ENCODE data around the gene GSN. TPM values are rescaled to one million over a fixed set of nuclear protein-coding genes. Genes with fewer than 3 reads are reported as not detected.

GSN gene
- total RNA-seq, 1 experiment from 2014 or later: 21.9 TPM

DNA sequence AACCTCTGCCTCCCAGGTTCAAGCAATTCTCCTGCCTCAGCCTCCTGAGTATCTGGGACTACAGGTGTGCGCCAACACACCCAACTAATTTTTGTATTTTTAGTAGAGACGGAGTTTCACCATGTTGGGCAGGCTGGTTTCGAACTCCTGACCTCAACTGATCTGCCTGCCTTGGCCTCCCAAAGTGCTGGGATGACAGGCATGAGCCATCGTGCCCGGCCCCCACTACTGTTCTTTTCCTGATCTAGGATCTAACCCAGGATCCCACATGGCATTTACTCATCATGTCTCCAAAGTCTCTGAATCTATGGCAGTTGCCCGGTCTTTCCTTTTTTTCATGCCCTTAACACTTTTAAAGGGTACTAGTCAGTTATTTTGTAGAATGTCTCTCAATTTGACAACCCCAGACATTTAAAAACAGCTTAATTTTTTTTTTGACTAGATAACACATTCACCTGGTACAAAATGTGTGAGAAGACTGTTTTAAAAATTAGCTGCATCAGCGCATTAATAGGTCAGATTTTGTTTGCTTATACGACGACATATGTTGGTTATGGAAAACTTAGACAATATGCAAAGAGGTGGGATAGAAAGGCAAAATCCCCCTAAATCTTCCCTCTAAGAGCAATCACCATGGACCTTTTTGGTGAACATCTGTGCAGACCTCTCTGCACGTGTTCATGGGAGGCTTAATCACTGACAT, 55.6 kb downstream of the GSN start:
- DNase-seq (ENCODE audit: unreplicated experiment): no peak
- Mint-ChIP-seq H3K9me3 (ENCODE audit: unreplicated experiment) (no peaks in the 10 kb centered on the region), H3K4me3 (ENCODE audit: unreplicated experiment) (no peak overlapping the region), H3K4me1 (ENCODE audit: insufficient read depth, unreplicated experiment) (peaks cover 36% of the 10 kb centered on the region), H3K27ac (ENCODE audit: low read depth, unreplicated experiment) (peak overlapping the region; percentile 100), H3K36me3 (ENCODE audit: insufficient read depth, unreplicated experiment) (peaks cover 41% of the 10 kb centered on the region), H3K27me3 (ENCODE audit: insufficient read depth, unreplicated experiment) (no peaks in the 10 kb centered on the region)
- POLR2A ChIA-PET: interaction anchor here (0.6 to 6.8 kb wide), 8 partner anchors 9 to 124 kb away, joined by 3 to 96 read pairs (median 5); no protein-coding TSS in a partner anchor
- CTCF ChIA-PET: interaction anchor here (0.6 to 6.4 kb wide), 7 partner anchors 8 to 110 kb away, joined by 3 to 95 read pairs (median 3); no protein-coding TSS in a partner anchor
- no TSS peak for BruUV-seq (replicated peaks)
- intact Hi-C loops (cut with micrococcal nuclease): no loop called here
- TF ChIP-seq, protein P1, sequence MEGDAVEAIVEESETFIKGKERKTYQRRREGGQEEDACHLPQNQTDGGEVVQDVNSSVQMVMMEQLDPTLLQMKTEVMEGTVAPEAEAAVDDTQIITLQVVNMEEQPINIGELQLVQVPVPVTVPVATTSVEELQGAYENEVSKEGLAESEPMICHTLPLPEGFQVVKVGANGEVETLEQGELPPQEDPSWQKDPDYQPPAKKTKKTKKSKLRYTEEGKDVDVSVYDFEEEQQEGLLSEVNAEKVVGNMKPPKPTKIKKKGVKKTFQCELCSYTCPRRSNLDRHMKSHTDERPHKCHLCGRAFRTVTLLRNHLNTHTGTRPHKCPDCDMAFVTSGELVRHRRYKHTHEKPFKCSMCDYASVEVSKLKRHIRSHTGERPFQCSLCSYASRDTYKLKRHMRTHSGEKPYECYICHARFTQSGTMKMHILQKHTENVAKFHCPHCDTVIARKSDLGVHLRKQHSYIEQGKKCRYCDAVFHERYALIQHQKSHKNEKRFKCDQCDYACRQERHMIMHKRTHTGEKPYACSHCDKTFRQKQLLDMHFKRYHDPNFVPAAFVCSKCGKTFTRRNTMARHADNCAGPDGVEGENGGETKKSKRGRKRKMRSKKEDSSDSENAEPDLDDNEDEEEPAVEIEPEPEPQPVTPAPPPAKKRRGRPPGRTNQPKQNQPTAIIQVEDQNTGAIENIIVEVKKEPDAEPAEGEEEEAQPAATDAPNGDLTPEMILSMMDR (IDR thresholded peaks at IDR 0.05; ENCODE audit: unreplicated experiment): no peak

DNA sequence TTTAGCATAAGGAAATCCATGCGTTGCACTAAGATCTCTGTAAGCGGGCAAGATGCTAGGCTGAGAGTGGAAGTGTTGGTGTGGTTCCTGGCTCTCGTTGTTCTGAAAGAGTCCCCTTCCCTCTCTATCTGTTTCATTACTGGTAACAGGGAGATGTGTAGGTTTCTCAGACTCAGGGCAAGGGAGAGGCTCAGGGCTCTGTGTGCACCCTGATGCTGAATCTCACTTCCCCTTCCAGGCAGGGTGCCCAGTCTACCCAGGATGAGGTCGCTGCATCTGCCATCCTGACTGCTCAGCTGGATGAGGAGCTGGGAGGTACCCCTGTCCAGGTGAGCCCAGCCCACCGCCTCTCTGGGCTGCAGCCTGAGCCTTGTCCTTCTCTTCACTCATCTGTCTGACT, 56.4 kb downstream of the GSN start:
- Mint-ChIP-seq H3K4me1 (ENCODE audit: insufficient read depth, unreplicated experiment) (peaks cover 30% of the 10 kb centered on the region), H3K27ac (ENCODE audit: low read depth, unreplicated experiment) (no peak overlapping the region), H3K36me3 (ENCODE audit: insufficient read depth, unreplicated experiment) (peaks cover 40% of the 10 kb centered on the region), H3K27me3 (ENCODE audit: insufficient read depth, unreplicated experiment) (no peaks in the 10 kb centered on the region), H3K9me3 (ENCODE audit: unreplicated experiment) (no peaks in the 10 kb centered on the region), H3K4me3 (ENCODE audit: unreplicated experiment) (no peak overlapping the region)
- no TSS peak for BruUV-seq (replicated peaks)
- ChIA-PET POLR2A (interaction anchor here (0.6 kb wide), 1 partner anchor 39 kb away, joined by 3 read pairs; no protein-coding TSS in a partner anchor), CTCF (interaction anchor here (0.6 to 1.0 kb wide), 4 partner anchors 8 to 77 kb away, joined by 3 to 4 read pairs (median 3); no protein-coding TSS in a partner anchor)
- TF ChIP-seq, protein P1 (IDR thresholded peaks at IDR 0.05; ENCODE audit: unreplicated experiment): no peak
- intact Hi-C loops (cut with micrococcal nuclease): no loop called here
- no peak for DNase-seq (ENCODE audit: unreplicated experiment)

DNA sequence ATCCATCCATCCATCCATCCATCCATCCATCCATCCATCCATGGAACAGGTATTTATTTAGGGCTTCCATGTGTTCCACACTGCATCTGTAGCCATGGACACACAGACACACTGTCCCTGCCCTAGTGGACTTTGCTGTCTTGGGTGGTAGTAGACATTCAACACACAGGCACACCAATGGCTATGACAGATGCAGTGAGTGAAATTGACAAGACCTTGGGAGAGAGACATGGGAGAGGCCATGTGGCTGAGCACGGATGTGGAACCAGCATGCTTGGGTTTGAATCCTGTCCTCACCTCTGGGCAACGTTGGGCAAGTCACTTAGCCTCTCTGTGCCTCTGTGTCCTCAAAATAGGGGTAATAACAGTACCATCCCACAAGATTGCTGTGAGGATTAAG, 56.8 kb downstream of the GSN start:
- CTCF ChIA-PET: no interaction called here
- TF ChIP-seq, protein P1 (IDR thresholded peaks at IDR 0.05; ENCODE audit: unreplicated experiment): no peak
- DNase-seq (ENCODE audit: unreplicated experiment): no peak
- no TSS peak for BruUV-seq (replicated peaks)
- Mint-ChIP-seq H3K27me3 (ENCODE audit: insufficient read depth, unreplicated experiment) (no peaks in the 10 kb centered on the region), H3K36me3 (ENCODE audit: insufficient read depth, unreplicated experiment) (peaks cover 45% of the 10 kb centered on the region), H3K4me1 (ENCODE audit: insufficient read depth, unreplicated experiment) (peaks cover 25% of the 10 kb centered on the region), H3K27ac (ENCODE audit: low read depth, unreplicated experiment) (no peak overlapping the region), H3K4me3 (ENCODE audit: unreplicated experiment) (no peak overlapping the region), H3K9me3 (ENCODE audit: unreplicated experiment) (no peaks in the 10 kb centered on the region)
- POLR2A ChIA-PET: no interaction called here
- intact Hi-C loops (cut with micrococcal nuclease): no loop called here

DNA sequence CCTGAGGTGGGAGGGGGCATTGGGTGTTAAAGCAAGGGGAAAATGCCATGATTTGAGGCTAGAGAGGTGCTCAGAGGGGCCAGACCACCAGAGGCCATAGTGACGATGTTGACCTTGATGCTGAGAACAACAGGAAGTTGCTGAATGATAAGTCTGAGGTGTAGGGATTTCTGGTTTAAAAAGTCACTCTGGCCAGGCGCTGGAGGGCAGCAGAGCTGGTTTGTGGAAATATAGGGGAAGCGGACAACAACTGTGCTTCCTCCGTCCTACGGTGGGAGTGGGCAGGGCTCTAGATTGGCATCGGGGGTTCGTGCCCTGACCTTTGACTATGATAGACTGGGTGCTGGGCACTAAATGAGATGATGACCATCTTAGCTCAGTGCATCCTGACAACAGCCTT, 57.4 kb downstream of the GSN start:
- Mint-ChIP-seq H3K4me3 (ENCODE audit: unreplicated experiment) (no peak overlapping the region), H3K36me3 (ENCODE audit: insufficient read depth, unreplicated experiment) (peaks cover 45% of the 10 kb centered on the region), H3K27ac (ENCODE audit: low read depth, unreplicated experiment) (no peak overlapping the region), H3K9me3 (ENCODE audit: unreplicated experiment) (no peaks in the 10 kb centered on the region), H3K4me1 (ENCODE audit: insufficient read depth, unreplicated experiment) (peaks cover 20% of the 10 kb centered on the region), H3K27me3 (ENCODE audit: insufficient read depth, unreplicated experiment) (no peaks in the 10 kb centered on the region)
- intact Hi-C loops (cut with micrococcal nuclease): no loop called here
- ChIA-PET POLR2A (no interaction called here), CTCF (no interaction called here)
- no TSS peak for BruUV-seq (replicated peaks)
- TF ChIP-seq, protein P1 (IDR thresholded peaks at IDR 0.05; ENCODE audit: unreplicated experiment): no peak
- DNase-seq (ENCODE audit: unreplicated experiment): no peak

All from MCF 10A (cell line).